ENCODE measurements around the gene TNFSF15.

- TF ChIP-seq CTCF (IDR thresholded peaks at IDR 0.05) (no peak), POLR2A (IDR thresholded peaks at IDR 0.05) (no peak)
These were observed 5.5 kb upstream of the TNFSF15 start for GRCh38 chr9:114811301-114811700.

All from esophagus squamous epithelium (tissue), 4 donors.